ENCODE measurements around the gene RNF8. TPM values are rescaled to one million over a fixed set of nuclear protein-coding genes. Genes with fewer than 3 reads are reported as not detected.

The RNF8 gene, protein sequence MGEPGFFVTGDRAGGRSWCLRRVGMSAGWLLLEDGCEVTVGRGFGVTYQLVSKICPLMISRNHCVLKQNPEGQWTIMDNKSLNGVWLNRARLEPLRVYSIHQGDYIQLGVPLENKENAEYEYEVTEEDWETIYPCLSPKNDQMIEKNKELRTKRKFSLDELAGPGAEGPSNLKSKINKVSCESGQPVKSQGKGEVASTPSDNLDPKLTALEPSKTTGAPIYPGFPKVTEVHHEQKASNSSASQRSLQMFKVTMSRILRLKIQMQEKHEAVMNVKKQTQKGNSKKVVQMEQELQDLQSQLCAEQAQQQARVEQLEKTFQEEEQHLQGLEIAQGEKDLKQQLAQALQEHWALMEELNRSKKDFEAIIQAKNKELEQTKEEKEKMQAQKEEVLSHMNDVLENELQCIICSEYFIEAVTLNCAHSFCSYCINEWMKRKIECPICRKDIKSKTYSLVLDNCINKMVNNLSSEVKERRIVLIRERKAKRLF
- total RNA-seq (2014; rRNA removed; shearing (Covaris generic)) = 18.3 and 26.8 TPM in 2 replicates

DNA sequence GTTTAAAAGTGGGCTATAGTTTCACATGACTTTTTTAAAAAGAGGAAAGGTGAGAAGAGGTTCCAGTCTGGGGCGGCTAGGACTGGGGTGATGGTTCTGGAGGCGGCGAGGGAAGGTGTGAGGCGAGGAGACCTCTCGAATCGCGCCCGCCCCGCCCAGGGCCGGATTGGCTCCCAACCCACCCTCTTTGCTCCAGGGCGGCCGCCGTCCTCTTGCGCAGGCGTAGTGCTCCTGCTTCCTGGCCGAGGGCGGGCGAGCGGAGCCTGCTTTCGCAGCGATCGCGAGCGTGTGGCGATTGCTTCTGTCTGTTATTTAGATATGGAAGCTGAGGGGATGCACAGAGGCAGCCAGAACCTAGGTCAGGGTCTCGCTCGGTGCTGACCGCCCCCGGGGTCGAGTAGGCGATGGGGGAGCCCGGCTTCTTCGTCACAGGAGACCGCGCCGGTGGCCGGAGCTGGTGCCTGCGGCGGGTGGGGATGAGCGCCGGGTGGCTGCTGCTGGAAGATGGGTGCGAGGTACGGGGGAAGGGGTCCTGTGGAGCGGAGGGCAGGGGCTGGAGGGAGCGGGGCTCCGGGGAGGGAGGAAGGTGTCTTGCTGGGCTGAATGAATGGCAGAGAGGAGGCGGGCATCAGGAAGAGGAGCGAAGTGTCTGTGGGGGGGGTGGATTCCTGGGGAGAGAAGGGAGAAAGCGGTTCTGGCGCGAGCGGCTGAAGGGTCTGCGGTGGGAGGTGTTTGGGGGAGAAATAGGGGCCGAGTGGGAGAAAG lies at the start of gene RNF8:
Gene RNF8, plus strand, starts transcription at position 223 of the 765 bp plus-strand sequence. Its CDS starts 182 bp downstream, at position 405.

DNA sequence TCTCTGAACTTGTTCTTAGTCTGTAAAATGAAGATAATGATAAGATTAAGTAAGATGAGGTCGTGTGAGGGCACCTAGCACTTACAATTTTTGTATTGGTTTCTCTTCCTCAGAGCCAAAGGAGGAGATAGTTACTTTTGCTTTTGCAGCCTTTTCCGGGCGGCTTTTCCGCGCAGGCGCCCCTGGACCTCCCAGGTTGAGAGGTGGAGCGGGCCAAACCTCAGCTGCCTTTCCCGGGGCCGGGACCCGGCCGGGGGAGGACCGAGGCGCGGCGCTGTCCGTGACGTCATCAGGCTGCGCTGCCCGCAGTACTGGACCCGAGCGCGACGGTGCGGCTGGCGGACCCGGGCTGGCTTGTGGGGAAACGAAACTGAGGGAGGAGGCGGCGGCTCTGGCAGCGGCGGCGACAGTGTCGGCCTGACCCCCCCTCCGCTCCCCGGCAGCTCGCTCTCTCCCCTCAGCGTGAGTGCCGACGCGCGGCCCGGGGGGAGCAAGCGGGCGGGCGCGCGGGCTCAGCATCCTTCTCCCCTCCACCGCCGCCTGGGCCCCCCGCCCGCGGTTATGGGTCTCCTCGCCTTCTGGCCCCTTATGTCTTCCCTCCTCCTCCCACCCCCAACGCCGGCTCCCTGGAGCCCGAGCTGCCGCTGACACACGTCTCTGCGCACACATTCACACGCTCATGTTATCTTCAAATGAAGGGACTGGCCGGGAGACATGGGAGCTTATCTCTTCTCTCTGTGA lies 79.3 kb downstream of the RNF8 start, which contains the start of gene CMTR1:
Gene CMTR1, plus strand, starts transcription at position 306 of the 741 bp plus-strand sequence. CDS start 2,409 bp downstream, outside the sequence.

Small RNA genes within 50 kb of the gene (small RNA-seq; reads per million reads assigned to genes)
- gene RN7SL273P = not detected

Other genes starting within 250 kb of the RNF8 start
- gene PIM1, start 183.8 kb upstream of the RNF8 start, total RNA-seq (2014; rRNA removed; shearing (Covaris generic)) = 14.0 and 18.5 TPM in 2 replicates
- gene TBC1D22B, start 96.2 kb upstream of the RNF8 start, total RNA-seq (2014; rRNA removed; shearing (Covaris generic)) = 3.0 and 3.7 TPM in 2 replicates
- not detected in 2 replicates for gene TMEM217, start 95.8 kb upstream of the RNF8 start, total RNA-seq (2014; rRNA removed; shearing (Covaris generic))
- gene CMTR1, start 79.2 kb downstream of the RNF8 start, total RNA-seq (2014; rRNA removed; shearing (Covaris generic)) = 26.3 and 30.1 TPM in 2 replicates
- 20.2 and 26.6 TPM in 2 replicates for gene CCDC167, start 145.9 kb downstream of the RNF8 start, total RNA-seq (2014; rRNA removed; shearing (Covaris generic))

All from A375 (cell line).